RKO (cell line): ENCODE data around the gene CFAP53.

Experiments used
- DNase-seq: peaks from one replicate; pipeline ENCODE4 v3.0.0-alpha.2; 2016; ENCODE audit warnings: low spot score

The CFAP53 gene

GRCh38 chr18:50287441-50288347, 21.4 kb upstream of the CFAP53 start, which contains the start of gene CXXC1:
CXXC1 (minus strand) TSS chr18:50287692; CDS start chr18:50287589, 103 bp downstream.
- peak; percentile 99 for DNase-seq

GRCh38 chr18:50287028-50287440, 20.7 kb upstream of the CFAP53 start:
- DNase-seq = peak; percentile 32

GRCh38 chr18:50286391-50287027, 20.2 kb upstream of the CFAP53 start:
- peak; percentile 72 for DNase-seq

GRCh38 chr18:50285631-50286321, 19.5 kb upstream of the CFAP53 start:
- DNase-seq = no peak

GRCh38 chr18:50285071-50285470, 18.8 kb upstream of the CFAP53 start:
- DNase-seq = no peak

GRCh38 chr18:50284255-50284885, 18.1 kb upstream of the CFAP53 start:
- DNase-seq = peak; percentile 53

- DNase-seq = no peak
These were observed 17.3 kb upstream of the CFAP53 start for GRCh38 chr18:50283469-50284209.

- no peak for DNase-seq
These were observed 16.4 kb upstream of the CFAP53 start for GRCh38 chr18:50282521-50283335.

- DNase-seq = no peak
These were observed 15.8 kb upstream of the CFAP53 start for GRCh38 chr18:50281972-50282520.

GRCh38 chr18:50281295-50281971, 15.1 kb upstream of the CFAP53 start, which contains the start of gene MBD1:
MBD1 (minus strand) TSS chr18:50281523; CDS start chr18:50279992, 1,531 bp downstream.
- DNase-seq = peak; percentile 95

GRCh38 chr18:50280707-50281294, 14.5 kb upstream of the CFAP53 start:
- no peak for DNase-seq

GRCh38 chr18:50279752-50280151, 13.5 kb upstream of the CFAP53 start:
- no peak for DNase-seq

GRCh38 chr18:50277942-50278341, 11.6 kb upstream of the CFAP53 start:
- DNase-seq = peak; percentile 52

- DNase-seq = no peak
These were observed 10.2 kb upstream of the CFAP53 start for GRCh38 chr18:50276452-50276851.

- no peak for DNase-seq
These were observed 9.3 kb upstream of the CFAP53 start for GRCh38 chr18:50275503-50276036.

GRCh38 chr18:50274941-50275340, 8.6 kb upstream of the CFAP53 start:
- no peak for DNase-seq

GRCh38 chr18:50274044-50274442, 7.7 kb upstream of the CFAP53 start:
- DNase-seq = no peak

- no peak for DNase-seq
These were observed 7.1 kb upstream of the CFAP53 start for GRCh38 chr18:50273203-50274043.
